ENCODE results near the gene MMP1. TPM values are rescaled to one million over a fixed set of nuclear protein-coding genes. Genes with fewer than 3 reads are reported as not detected.
A peak's percentile ranks its signal among the peaks of the same experiment; 100 is the strongest.

MMP1 gene
- total and polyA plus RNA-seq, 2 of the 4 experiments (the other 2 are of a cell fraction) = 166 to 245 TPM

DNA sequence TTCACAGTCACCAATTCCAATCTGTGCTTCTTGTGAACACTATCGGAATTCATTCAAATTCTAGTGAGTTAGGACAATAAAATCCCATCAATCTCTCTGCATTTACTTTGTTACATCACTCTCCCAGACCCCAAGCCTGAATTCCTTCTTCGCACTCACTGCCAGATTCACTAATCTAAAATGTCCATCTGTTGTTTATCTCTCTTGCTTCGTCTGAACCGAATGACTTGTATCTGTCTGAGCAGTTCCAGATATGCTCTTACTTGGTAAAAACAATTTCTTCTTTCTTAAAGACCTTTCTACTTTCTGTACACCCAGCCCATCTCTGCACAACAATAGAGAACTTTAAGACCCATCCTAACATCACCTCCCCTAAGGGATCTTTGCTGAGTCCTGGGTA lies 24.6 kb downstream of the MMP1 start:
- Histone ChIP-seq H2AK9ac (replicated peaks; ENCODE audit: low read depth, low read length, poor library complexity) (no peak overlapping the region), H3K27me3 (ENCODE audit: control insufficient read depth, insufficient read depth, low read length) (no peaks in the 10 kb centered on the region), H3K9me1 (ENCODE audit: insufficient read depth, low read length) (peaks cover 2% of the 10 kb centered on the region; the same call in 1 of the 2 replicates), H4K91ac (ENCODE audit: insufficient read depth, low read depth, low read length) (no peak overlapping the region), H3K36me3 (ENCODE audit: control insufficient read depth, insufficient read depth, low read length) (no peaks in the 10 kb centered on the region), H3K9ac (ENCODE audit: low read depth, low read length) (no peak overlapping the region), H3K4me1 (ENCODE audit: control insufficient read depth, insufficient read depth, low read length) (no peaks in the 10 kb centered on the region), H3K4me3 (ENCODE audit: insufficient read depth, low read depth, low read length) (no peak overlapping the region), H4K20me1 (ENCODE audit: insufficient read depth, low read length) (no peaks in the 10 kb centered on the region), H3K9me3 (ENCODE audit: control insufficient read depth, insufficient read depth, low read length) (no peaks in the 10 kb centered on the region), H4K8ac (ENCODE audit: low read depth in 2 of 2, low read length in 2 of 2) (no peak overlapping the region), H2BK120ac (ENCODE audit: low read depth, low read length) (no peak overlapping the region), H2BK20ac (ENCODE audit: low read depth, low read length) (no peak overlapping the region), H2BK5ac (ENCODE audit: low read depth, low read length, poor library complexity, severe bottlenecking) (no peak overlapping the region), H3K14ac (replicated peaks; ENCODE audit: low read depth, low read length) (no peak overlapping the region), H3K79me1 (ENCODE audit: low read depth in 1 of 2, low read length in 2 of 2) (no peaks in the 10 kb centered on the region), H3K4me2 (ENCODE audit: low read depth, low read length) (no peak overlapping the region), H4K5ac (ENCODE audit: low read depth, low read length) (no peak overlapping the region), H3K56ac (ENCODE audit: extremely low read depth, insufficient read depth, low read length) (no peak overlapping the region), H3K23ac (ENCODE audit: low read depth, low read length) (no peak overlapping the region), H3K18ac (ENCODE audit: low read depth, low read length) (no peak overlapping the region), H2AFZ (replicated peaks; ENCODE audit: low read length, poor library complexity) (no peak overlapping the region), H3K4ac (ENCODE audit: low read depth, low read length) (peak overlapping the region; percentile 48; the same call in 1 of the 2 replicates), H2AK5ac (ENCODE audit: low read depth, low read length) (no peak overlapping the region), H3K27ac (ENCODE audit: insufficient read depth, low read length) (no peak overlapping the region), H2BK15ac (ENCODE audit: low read depth, low read length) (no peak overlapping the region)
- intact Hi-C loops (cut with micrococcal nuclease) = no loop called here
- POLR2A ChIA-PET (ENCODE audit: unreplicated experiment) = no interaction called here
- no TSS peak for BruUV-seq (replicated peaks)
- TF ChIP-seq FOS (IDR thresholded peaks at IDR 0.05; ENCODE audit: low read depth, low read length) (no peak), MAFK (IDR thresholded peaks at IDR 0.05; ENCODE audit: low read depth, low read length) (no peak), POLR2A (IDR thresholded peaks at IDR 0.05; ENCODE audit: low read depth, low read length) (no peak), RAD21 (IDR thresholded peaks at IDR 0.05; ENCODE audit: low read length) (no peak), CEBPB (IDR thresholded peaks at IDR 0.05; ENCODE audit: low read depth, low read length) (no peak), BHLHE40 (IDR thresholded peaks at IDR 0.05; ENCODE audit: low read depth, low read length) (no peak), RCOR1 (IDR thresholded peaks at IDR 0.05; ENCODE audit: insufficient replicate concordance, low read length) (no peak), SMC3 (IDR thresholded peaks at IDR 0.05; ENCODE audit: low read depth, low read length) (no peak), NFE2L2 (IDR thresholded peaks at IDR 0.05; ENCODE audit: low read depth, low read length) (no peak), RFX5 (IDR thresholded peaks at IDR 0.05; ENCODE audit: low read depth, low read length) (no peak), CHD1 (IDR thresholded peaks at IDR 0.05; ENCODE audit: low read depth, low read length) (no peak)
- TF ChIP-seq, protein P1, sequence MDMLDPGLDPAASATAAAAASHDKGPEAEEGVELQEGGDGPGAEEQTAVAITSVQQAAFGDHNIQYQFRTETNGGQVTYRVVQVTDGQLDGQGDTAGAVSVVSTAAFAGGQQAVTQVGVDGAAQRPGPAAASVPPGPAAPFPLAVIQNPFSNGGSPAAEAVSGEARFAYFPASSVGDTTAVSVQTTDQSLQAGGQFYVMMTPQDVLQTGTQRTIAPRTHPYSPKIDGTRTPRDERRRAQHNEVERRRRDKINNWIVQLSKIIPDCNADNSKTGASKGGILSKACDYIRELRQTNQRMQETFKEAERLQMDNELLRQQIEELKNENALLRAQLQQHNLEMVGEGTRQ (IDR thresholded peaks at IDR 0.05; ENCODE audit: low read depth, low read length) = no peak
- TF ChIP-seq, protein P2, sequence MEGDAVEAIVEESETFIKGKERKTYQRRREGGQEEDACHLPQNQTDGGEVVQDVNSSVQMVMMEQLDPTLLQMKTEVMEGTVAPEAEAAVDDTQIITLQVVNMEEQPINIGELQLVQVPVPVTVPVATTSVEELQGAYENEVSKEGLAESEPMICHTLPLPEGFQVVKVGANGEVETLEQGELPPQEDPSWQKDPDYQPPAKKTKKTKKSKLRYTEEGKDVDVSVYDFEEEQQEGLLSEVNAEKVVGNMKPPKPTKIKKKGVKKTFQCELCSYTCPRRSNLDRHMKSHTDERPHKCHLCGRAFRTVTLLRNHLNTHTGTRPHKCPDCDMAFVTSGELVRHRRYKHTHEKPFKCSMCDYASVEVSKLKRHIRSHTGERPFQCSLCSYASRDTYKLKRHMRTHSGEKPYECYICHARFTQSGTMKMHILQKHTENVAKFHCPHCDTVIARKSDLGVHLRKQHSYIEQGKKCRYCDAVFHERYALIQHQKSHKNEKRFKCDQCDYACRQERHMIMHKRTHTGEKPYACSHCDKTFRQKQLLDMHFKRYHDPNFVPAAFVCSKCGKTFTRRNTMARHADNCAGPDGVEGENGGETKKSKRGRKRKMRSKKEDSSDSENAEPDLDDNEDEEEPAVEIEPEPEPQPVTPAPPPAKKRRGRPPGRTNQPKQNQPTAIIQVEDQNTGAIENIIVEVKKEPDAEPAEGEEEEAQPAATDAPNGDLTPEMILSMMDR (conservative IDR thresholded peaks at IDR 0.05; ENCODE audit: low read depth, low read length) = no peak
- CTCF ChIA-PET = no interaction called here
- WGBS, 2 experiments (ENCODE audit: extremely low coverage in 2 of 2, insufficient read length in 1 of 2) = 41% methylated on average over 4 of the region's 4 CpGs; no CpG with 5 or more reads in 1 of the 2 experiments
- in situ Hi-C loops (cut with MboI; ENCODE audit: low sequenced_read_pairs) = no loop called here
- ATAC-seq (ENCODE audit: low read depth) (no peak), DNase-seq (no peak)
- dilution Hi-C loops (cut with HindIII; ENCODE audit: low sequenced_read_pairs, unreplicated experiment) = no loop called here

Data from IMR-90 (cell line).